Fibroblast of lung (primary cell): ENCODE measurements around the gene C6orf62. TPM values are rescaled to one million over a fixed set of nuclear protein-coding genes. Genes with fewer than 3 reads are reported as not detected.

Experiments used
- DNase-seq, 2 donors: peaks; one replicate each; pipeline versions ENCODE4 v3.0.0 to v3.0.0-alpha.2; 2010; ENCODE audit warnings: low read depth in 2 of 2
- H2AFZ ChIP-seq: 2 replicates; pipeline ENCODE4 v1.5.1; 2012; ENCODE audit warnings: low read length, control low read depth, inconsistent platforms
- H3K27ac ChIP-seq: 2 replicates; pipeline ENCODE4 v1.5.1; 2011; ENCODE audit warnings: low read length, control low read depth; ENCODE audit not compliant: insufficient read depth
- H3K27me3 ChIP-seq: 2 replicates; pipeline ENCODE4 v1.5.1; 2011; ENCODE audit warnings: mild to moderate bottlenecking, low read length; ENCODE audit not compliant: control insufficient read depth, insufficient read depth
- H3K36me3 ChIP-seq: 2 replicates; pipeline ENCODE4 v1.5.1; 2011; ENCODE audit warnings: low read length; ENCODE audit not compliant: control insufficient read depth, insufficient read depth
- H3K4me1 ChIP-seq: 2 replicates; pipeline ENCODE4 v1.5.1; 2011; ENCODE audit warnings: low read length; ENCODE audit not compliant: control insufficient read depth, insufficient read depth; ENCODE audit errors: extremely low read depth
- H3K4me2 ChIP-seq: 2 replicates; pipeline ENCODE4 v1.5.1; 2011; ENCODE audit warnings: low read length, control low read depth; ENCODE audit not compliant: insufficient read depth; ENCODE audit errors: extremely low read depth
- H3K4me3 ChIP-seq, 4 experiments: fragments of 200-600 bp in 1 of 4; sonication (generic) in 1 of 4; replicated peaks in 1 of 4; 2 replicates each; pipeline ENCODE4 v1.5.1; 2011 to 2016; ENCODE audit warnings: low read length in 4 of 4, low read depth in 3 of 4, mild to moderate bottlenecking in 3 of 4, control low read depth in 2 of 4, inconsistent platforms in 1 of 4, mixed read lengths in 1 of 4; ENCODE audit not compliant: insufficient read depth in 1 of 4; ENCODE audit errors: control extremely low read depth in 1 of 4
- H3K79me2 ChIP-seq: 2 replicates; pipeline ENCODE4 v1.5.1; 2012; ENCODE audit warnings: mild to moderate bottlenecking, low read length, inconsistent platforms; ENCODE audit not compliant: control insufficient read depth, insufficient read depth
- H3K9ac ChIP-seq: 2 replicates; pipeline ENCODE4 v1.5.1; 2011; ENCODE audit warnings: mild to moderate bottlenecking, low read length, control low read depth; ENCODE audit not compliant: insufficient read depth
- H3K9me3 ChIP-seq: 2 replicates; pipeline ENCODE4 v1.5.1; 2012; ENCODE audit warnings: low read depth, low read length; ENCODE audit not compliant: control insufficient read depth, insufficient read depth
- H4K20me1 ChIP-seq: 2 replicates; pipeline ENCODE4 v1.5.1; 2011; ENCODE audit warnings: low read length; ENCODE audit not compliant: control insufficient read depth, insufficient read depth; ENCODE audit errors: extremely low read depth
- CTCF ChIP-seq, 2 donors: IDR thresholded peaks in 1 of 2; conservative IDR thresholded peaks in 1 of 2; 1 replicate in 1 of 2; 2 replicates in 1 of 2; pipeline ENCODE4 v1.5.1; 2011 to 2012; ENCODE audit warnings: low read length in 2 of 2, control low read depth in 1 of 2, inconsistent platforms in 1 of 2, low read depth in 1 of 2, mild to moderate bottlenecking in 1 of 2
- EZH2 ChIP-seq: IDR thresholded peaks from 2 replicates; pipeline ENCODE4 v1.5.1; 2012; ENCODE audit warnings: low read length, control low read depth, mild to moderate bottlenecking; ENCODE audit errors: missing control alignments
- polyA plus RNA-seq, 2 donors: library from polyadenylated mRNA; depleted of rRNA in 1 of 2; stranded (reverse) in 1 of 2; unstranded in 1 of 2; fragments of >200 nt; gene quantifications; 2 replicates each; pipeline ENCODE4 v1.2.1, GENCODE V29; 2011 to 2012; ENCODE audit warnings: missing spikeins in 1 of 2
- total RNA-seq: library from RNA; depleted of rRNA; stranded (reverse); fragments of >200 nt; gene quantifications from 2 replicates; pipeline ENCODE4 v1.2.1, GENCODE V29; 2014

Gene C6orf62
- total and polyA plus RNA-seq, 2 donors (not counting 1 experiment from before 2014, with no cell fraction given) = 103 to 147 TPM

DNA sequence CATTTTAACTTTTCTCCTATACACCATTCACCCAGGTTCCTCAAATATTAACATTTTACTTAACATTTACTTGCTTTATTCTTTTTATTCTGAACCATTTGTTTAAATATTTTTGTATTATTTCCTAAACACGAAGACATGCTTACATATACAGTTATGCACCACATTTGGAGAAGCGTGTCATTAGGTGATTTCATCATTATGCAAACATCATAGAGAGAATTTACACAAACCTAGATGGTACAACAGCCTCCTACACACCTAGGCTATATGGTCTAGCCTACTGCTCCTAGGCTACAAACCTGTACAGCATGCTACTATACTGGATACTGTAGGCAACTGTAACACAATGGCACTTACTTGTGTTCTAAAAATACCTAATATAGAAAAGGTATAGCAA lies 58.8 kb downstream of the C6orf62 start:
- Histone ChIP-seq H4K20me1 (no peaks in the 10 kb centered on the region), H3K9ac (no peak overlapping the region), H3K4me2 (no peak overlapping the region), H2AFZ (no peak overlapping the region), H3K27ac (no peak overlapping the region), H3K79me2 (peaks cover 3% of the 10 kb centered on the region), H3K4me1 (peaks cover 3% of the 10 kb centered on the region), H3K4me3 (no peak overlapping the region), H3K27me3 (no peaks in the 10 kb centered on the region), H3K9me3 (no peaks in the 10 kb centered on the region), H3K36me3 (peaks cover 2% of the 10 kb centered on the region)
- no peak for DNase-seq
- no peak for TF ChIP-seq CTCF (conservative IDR thresholded peaks at IDR 0.05 in 1 of 2, IDR thresholded peaks at IDR 0.05 in 1 of 2; ENCODE audit: low read depth in 1 of 2, low read length in 2 of 2)
- TF ChIP-seq EZH2 = no peak

GRCh38 chr6:24659561-24659960 lies 59.4 kb downstream of the C6orf62 start:
- H3K36me3 ChIP-seq = peaks cover 2% of the 10 kb centered on the region
- H3K4me3 ChIP-seq = no peak overlapping the region
- TF ChIP-seq CTCF (conservative IDR thresholded peaks at IDR 0.05 in 1 of 2, IDR thresholded peaks at IDR 0.05 in 1 of 2; ENCODE audit: low read depth in 1 of 2, low read length in 2 of 2) (no peak), EZH2 (no peak)
- no peak overlapping the region for H2AFZ ChIP-seq
- H3K9ac ChIP-seq = no peak overlapping the region
- DNase-seq = peak in 1 of 2 donors; percentile 23
- H3K9me3 ChIP-seq = no peaks in the 10 kb centered on the region
- no peaks in the 10 kb centered on the region for H3K27me3 ChIP-seq
- H4K20me1 ChIP-seq = no peaks in the 10 kb centered on the region
- no peaks in the 10 kb centered on the region for H3K79me2 ChIP-seq
- no peaks in the 10 kb centered on the region for H3K4me1 ChIP-seq
- peak overlapping the region; percentile 54 for H3K27ac ChIP-seq
- no peak overlapping the region for H3K4me2 ChIP-seq

DNA sequence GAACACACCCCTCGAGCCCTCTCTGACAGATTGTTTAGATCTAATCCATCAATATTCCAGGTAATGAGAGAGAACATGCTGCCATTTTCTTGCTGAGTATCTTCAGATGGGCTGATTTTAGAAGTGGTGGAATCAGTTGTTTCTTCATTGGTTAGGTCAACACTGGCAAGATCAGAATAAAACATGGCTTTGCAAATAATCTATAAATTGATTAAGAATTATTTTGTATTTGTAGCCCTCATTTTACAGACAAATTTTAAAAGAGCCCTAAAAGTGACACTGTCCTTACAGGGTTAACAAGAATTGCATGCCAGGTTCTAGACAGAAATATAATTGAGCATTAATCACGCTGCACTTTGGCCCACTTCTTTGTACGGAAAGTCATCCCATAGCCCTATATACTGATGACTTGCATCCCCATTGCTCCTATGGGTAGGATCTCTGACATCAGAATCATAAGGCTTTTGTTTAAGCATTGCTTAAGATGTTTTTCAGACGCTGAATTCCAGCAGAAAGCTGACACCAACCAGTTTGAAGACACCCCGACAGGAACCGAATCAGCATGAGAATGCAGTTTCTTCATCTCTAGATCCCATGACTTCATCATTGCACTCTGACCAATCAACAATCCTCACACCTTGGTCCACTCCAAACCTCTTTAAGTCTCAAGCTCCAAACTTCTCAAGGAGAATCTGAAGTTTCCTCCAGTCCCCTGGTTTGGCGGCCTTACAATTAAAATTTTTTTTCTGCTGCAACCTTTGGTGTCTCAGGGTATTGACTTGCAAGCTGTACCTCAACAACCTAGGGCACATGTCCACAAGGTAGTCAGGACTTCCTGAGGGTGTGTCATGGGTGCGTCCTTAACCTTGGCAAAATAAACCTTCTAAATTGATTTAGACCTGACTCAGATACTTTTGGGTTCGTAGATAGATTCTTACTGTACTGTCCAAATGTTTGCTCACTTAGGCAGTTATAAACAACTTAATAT lies 60.1 kb downstream of the C6orf62 start:
- H3K9ac ChIP-seq = no peak overlapping the region

More for the DNA sequence above, 60.1 kb downstream of the C6orf62 start:
- H2AFZ ChIP-seq = no peak overlapping the region
- H3K4me1 ChIP-seq = no peaks in the 10 kb centered on the region
- no peak overlapping the region for H3K4me3 ChIP-seq
- no peaks in the 10 kb centered on the region for H4K20me1 ChIP-seq
- H3K4me2 ChIP-seq = no peak overlapping the region
- TF ChIP-seq EZH2 (no peak), CTCF (conservative IDR thresholded peaks at IDR 0.05 in 1 of 2, IDR thresholded peaks at IDR 0.05 in 1 of 2; ENCODE audit: low read depth in 1 of 2, low read length in 2 of 2) (no peak)
- DNase-seq = peak; percentile 11 to 89
- H3K79me2 ChIP-seq = no peaks in the 10 kb centered on the region
- H3K27ac ChIP-seq = peak overlapping the region; percentile 54
- peaks cover 2% of the 10 kb centered on the region for H3K36me3 ChIP-seq
- no peaks in the 10 kb centered on the region for H3K9me3 ChIP-seq
- no peaks in the 10 kb centered on the region for H3K27me3 ChIP-seq
